SK-N-SH (cell line): ENCODE data around the gene UBE2E2. TPM values are rescaled to one million over a fixed set of nuclear protein-coding genes. Genes with fewer than 3 reads are reported as not detected.

Experiments used
- CTCF ChIA-PET: fragments of 300-600, 350-600 bp; formaldehyde crosslinking; extraction: SDS; loops from one replicate; lab custom pipeline; 2021; lab: Yijun Ruan, JAX
- POLR2A ChIA-PET: fragments of 350-600 bp; sonication (Branson Sonifier 250); formaldehyde crosslinking; extraction: SDS; loops from one replicate; lab custom pipeline; 2020; ENCODE audit warnings: antibody characterized with exemption, inconsistent platforms; lab: Yijun Ruan, JAX
- DNase-seq: peaks from one replicate; pipeline ENCODE4 v3.0.0; 2012
- H2AFZ ChIP-seq: fragments of 200-600 bp; sonication (generic); 2 replicates; pipeline ENCODE4 v1.8.1; 2016; ENCODE audit warnings: antibody characterized with exemption, mild to moderate bottlenecking, low read depth
- H3F3A ChIP-seq: fragments of 200-600 bp; sonication (generic); replicated peaks from 2 replicates; pipeline ENCODE3; 2016; ENCODE audit warnings: antibody characterized with exemption, mild to moderate bottlenecking; ENCODE audit not compliant: insufficient read depth
- H3K27ac ChIP-seq, 2 experiments: fragments of 200-500 bp in 1 of 2; fragments of 200-600 bp in 1 of 2; sonication (Bioruptor generic) in 1 of 2; sonication (generic), shearing (Covaris generic) in 1 of 2; 2 replicates each; pipeline versions ENCODE4 v1.5.1 to v1.6.1; 2014 to 2016; ENCODE audit warnings: low read depth in 2 of 2, inconsistent platforms in 1 of 2, low read length in 1 of 2, mild to moderate bottlenecking in 1 of 2, mixed read lengths in 1 of 2
- H3K27me3 ChIP-seq: fragments of 200-600 bp; sonication (generic), shearing (Covaris generic); 2 replicates; pipeline ENCODE4 v1.6.1; 2016; ENCODE audit warnings: mixed run types; ENCODE audit not compliant: insufficient read depth
- H3K36me3 ChIP-seq, 2 experiments: fragments of 200-500 bp in 1 of 2; fragments of 200-600 bp in 1 of 2; sonication (Bioruptor generic) in 1 of 2; sonication (generic) in 1 of 2; replicated peaks in 1 of 2; 2 replicates each; pipeline versions ENCODE3 to v1.5.1; 2014 to 2016; ENCODE audit warnings: low read length in 1 of 2, mild to moderate bottlenecking in 1 of 2; ENCODE audit not compliant: insufficient read depth in 2 of 2, control insufficient read depth in 1 of 2
- H3K4me1 ChIP-seq, 2 experiments: fragments of 200-500 bp in 1 of 2; fragments of 200-600 bp in 1 of 2; sonication (Bioruptor generic) in 1 of 2; sonication (generic), shearing (Covaris generic) in 1 of 2; 2 replicates each; pipeline versions ENCODE4 v1.5.1 to v1.6.1; 2014 to 2016; ENCODE audit warnings: low read depth in 1 of 2, low read length in 1 of 2, mixed run types in 1 of 2; ENCODE audit not compliant: insufficient read depth in 2 of 2, control insufficient read depth in 1 of 2
- H3K4me2 ChIP-seq: fragments of 200-600 bp; sonication (generic), shearing (Covaris generic); 2 replicates; pipeline ENCODE4 v1.6.1; 2017; ENCODE audit warnings: mixed run types
- H3K4me3 ChIP-seq, 2 experiments: fragments of 200-500 bp in 1 of 2; fragments of 200-600 bp in 1 of 2; sonication (Bioruptor generic) in 1 of 2; sonication (generic), shearing (Covaris generic) in 1 of 2; 2 replicates each; pipeline versions ENCODE4 v1.5.1 to v1.8.1; 2014 to 2016; ENCODE audit warnings: low read depth in 2 of 2, inconsistent platforms in 1 of 2, low read length in 1 of 2, mild to moderate bottlenecking in 1 of 2, mixed read lengths in 1 of 2, moderate library complexity in 1 of 2
- H3K79me2 ChIP-seq: fragments of 200-600 bp; sonication (generic); 2 replicates; pipeline ENCODE4 v1.8.1; 2017; ENCODE audit warnings: mild to moderate bottlenecking; ENCODE audit not compliant: insufficient read depth
- H3K9ac ChIP-seq: fragments of 200-600 bp; sonication (generic); 2 replicates; pipeline ENCODE4 v1.6.1; 2017; ENCODE audit warnings: mixed run types
- H3K9me2 ChIP-seq: fragments of 200-600 bp; sonication (generic); 2 replicates; pipeline ENCODE4 v1.6.1; 2017; ENCODE audit warnings: mixed run types
- H3K9me3 ChIP-seq: fragments of 200-600 bp; sonication (generic); 2 replicates; pipeline ENCODE4 v1.6.1; 2017; ENCODE audit warnings: mixed run types, mild to moderate bottlenecking, moderate library complexity
- H4K20me1 ChIP-seq: fragments of 200-600 bp; sonication (generic); 2 replicates; pipeline ENCODE4 v1.6.1; 2017; ENCODE audit warnings: mild to moderate bottlenecking, mixed run types; ENCODE audit not compliant: insufficient read depth
- CTCF ChIP-seq: fragments of 200-600 bp; sonication (generic); IDR thresholded peaks from 2 replicates; pipeline ENCODE4 v1.6.1; 2017; ENCODE audit warnings: antibody characterized with exemption, mild to moderate bottlenecking, moderate library complexity
- ELF1 ChIP-seq: IDR thresholded peaks from 2 replicates; pipeline ENCODE4 v1.4.0; 2012
- EP300 ChIP-seq, 2 experiments: IDR thresholded peaks; 2 replicates each; pipeline versions ENCODE4 v1.4.0 to v1.6.1; 2012; ENCODE audit warnings: borderline replicate concordance in 1 of 2, low read depth in 1 of 2, low read length in 1 of 2
- EZH2phosphoT487 ChIP-seq: fragments of 200-600 bp; sonication (generic); IDR thresholded peaks from 2 replicates; pipeline ENCODE4 v1.6.1; 2017; ENCODE audit warnings: low read depth, mixed run types, mild to moderate bottlenecking, antibody characterized with exemption, moderate library complexity, borderline replicate concordance
- GABPA ChIP-seq: IDR thresholded peaks from 2 replicates; pipeline ENCODE4 v1.4.0; 2012; ENCODE audit warnings: low read depth, mild to moderate bottlenecking
- GATA2 ChIP-seq: sonication (generic); formaldehyde crosslinking; IDR thresholded peaks from 2 replicates; pipeline ENCODE4 v1.5.0; 2020; ENCODE audit warnings: mild to moderate bottlenecking, missing genetic modification reagents
- MEF2A ChIP-seq: IDR thresholded peaks from 2 replicates; pipeline ENCODE4 v1.4.0; 2012; ENCODE audit warnings: low read depth, borderline replicate concordance
- RAD21 ChIP-seq: IDR thresholded peaks from 2 replicates; pipeline ENCODE4 v1.6.1; 2012; ENCODE audit warnings: mild to moderate bottlenecking, low read length
- RCOR1 ChIP-seq: fragments of 150-350 bp; IDR thresholded peaks from 2 replicates; pipeline ENCODE4 v1.6.1; 2017; ENCODE audit warnings: antibody characterized with exemption, low read length
- REST ChIP-seq: IDR thresholded peaks from 2 replicates; pipeline ENCODE4 v1.6.1; 2012; ENCODE audit warnings: mild to moderate bottlenecking, low read depth, low read length, moderate library complexity
- RXRA ChIP-seq: IDR thresholded peaks from 2 replicates; pipeline ENCODE4 v1.4.0; 2012; ENCODE audit warnings: low read depth, mild to moderate bottlenecking, borderline replicate concordance
- SIN3A ChIP-seq: IDR thresholded peaks from 2 replicates; pipeline ENCODE4 v1.6.1; 2012; ENCODE audit warnings: low read depth, mild to moderate bottlenecking, low read length, moderate library complexity, borderline replicate concordance
- ZBTB33 ChIP-seq: IDR thresholded peaks from 2 replicates; pipeline ENCODE4 v1.4.0; 2012; ENCODE audit warnings: low read depth, borderline replicate concordance
- WGBS: methylation state at CpG from one replicate; pipeline ENCODE4 v1.1.6; 2017; ENCODE audit warnings: low lambda C conversion rate; 5-methylcytosine and 5-hydroxymethylcytosine counted together
- polyA plus RNA-seq, 3 experiments: library from polyadenylated mRNA; depleted of rRNA; stranded (reverse); fragments of >200 nt; gene quantifications; 2 replicates each; pipeline ENCODE4 v1.2.3, GENCODE V29; 2012

UBE2E2 gene
- polyA plus RNA-seq, 1 of the 3 experiments (the other 2 are of a cell fraction), result 46.4 TPM

GRCh38 chr3:23537101-23537551 lies 334.0 kb downstream of the UBE2E2 start:
- no peaks in the 10 kb centered on the region for H4K20me1 ChIP-seq
- 85% methylated on average over 4 of the region's 4 CpGs for WGBS
- no peak overlapping the region for H3K27ac ChIP-seq
- no peak overlapping the region for H3K4me3 ChIP-seq
- H3K27me3 ChIP-seq, result no peaks in the 10 kb centered on the region
- TF ChIP-seq CTCF, result no peak
- no peak for TF ChIP-seq ELF1
- no peak for TF ChIP-seq GABPA
- TF ChIP-seq GATA2 (CRISPR knock-in tag), result no peak
- TF ChIP-seq SIN3A, result no peak
- no peak for TF ChIP-seq RXRA
- no peak for TF ChIP-seq EZH2phosphoT487
- TF ChIP-seq REST, result no peak
- TF ChIP-seq RCOR1, result no peak
- TF ChIP-seq MEF2A, result no peak
- TF ChIP-seq EP300 (IDR thresholded peaks at IDR 0.05; ENCODE audit: borderline replicate concordance in 1 of 2, low read depth in 1 of 2, low read length in 1 of 2), result no peak
- TF ChIP-seq ZBTB33, result no peak
- TF ChIP-seq RAD21, result no peak
- no peaks in the 10 kb centered on the region for H3K4me1 ChIP-seq
- H3F3A ChIP-seq, result peaks cover 4% of the 10 kb centered on the region
- no peak overlapping the region for H3K4me2 ChIP-seq
- POLR2A ChIA-PET, result no interaction called here
- peaks cover 0 to 13% of the 10 kb centered on the region in 2 experiments for H3K36me3 ChIP-seq
- no peaks in the 10 kb centered on the region for H3K79me2 ChIP-seq
- H3K9me3 ChIP-seq, result no peaks in the 10 kb centered on the region
- no peak for DNase-seq
- CTCF ChIA-PET, result interaction anchor here (1.1 kb wide), 1 partner anchor 11 kb away, joined by 4 read pairs; no protein-coding TSS in a partner anchor
- no peak overlapping the region for H3K9ac ChIP-seq
- no peak overlapping the region for H2AFZ ChIP-seq
- H3K9me2 ChIP-seq, result no peaks in the 10 kb centered on the region
